Measurements from ENCODE around the gene UGT1A4.

DNA sequence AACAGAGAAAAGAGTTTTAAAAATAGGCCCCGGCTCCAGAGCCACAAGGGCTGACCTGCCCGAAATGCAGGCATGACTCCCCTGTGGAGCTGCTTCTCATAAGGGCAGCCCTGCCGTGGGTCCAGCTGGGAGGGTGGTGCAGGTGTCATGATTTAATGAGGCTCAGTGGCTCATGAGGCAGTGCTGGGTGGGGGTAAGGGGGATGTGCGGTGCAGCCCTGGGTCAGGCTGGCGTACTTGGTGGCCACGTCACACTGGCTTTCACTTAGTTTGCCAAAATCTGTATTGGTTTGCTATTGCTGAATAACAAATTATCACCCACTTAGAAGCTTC lies 102.2 kb downstream of the UGT1A4 start:
- TF ChIP-seq RAD21 (IDR thresholded peaks at IDR 0.05; ENCODE audit: insufficient read depth, low read depth, low read length) (no peak), SUZ12 (IDR thresholded peaks at IDR 0.05; ENCODE audit: unreplicated experiment) (no peak), EP300 (IDR thresholded peaks at IDR 0.05; ENCODE audit: borderline replicate concordance in 1 of 2, control insufficient read depth in 1 of 2, low read depth in 2 of 2, low read length in 2 of 2) (no peak), BHLHE40 (IDR thresholded peaks at IDR 0.05; ENCODE audit: borderline replicate concordance in 1 of 2, low read depth in 2 of 2, low read length in 1 of 2) (no peak), CREM (IDR thresholded peaks at IDR 0.05; ENCODE audit: low read depth) (no peak), SIN3A (IDR thresholded peaks at IDR 0.05; ENCODE audit: low read depth, low read length) (no peak), TCF12 (IDR thresholded peaks at IDR 0.05; ENCODE audit: low read depth, low read length) (no peak)
- TF ChIP-seq, protein P1, sequence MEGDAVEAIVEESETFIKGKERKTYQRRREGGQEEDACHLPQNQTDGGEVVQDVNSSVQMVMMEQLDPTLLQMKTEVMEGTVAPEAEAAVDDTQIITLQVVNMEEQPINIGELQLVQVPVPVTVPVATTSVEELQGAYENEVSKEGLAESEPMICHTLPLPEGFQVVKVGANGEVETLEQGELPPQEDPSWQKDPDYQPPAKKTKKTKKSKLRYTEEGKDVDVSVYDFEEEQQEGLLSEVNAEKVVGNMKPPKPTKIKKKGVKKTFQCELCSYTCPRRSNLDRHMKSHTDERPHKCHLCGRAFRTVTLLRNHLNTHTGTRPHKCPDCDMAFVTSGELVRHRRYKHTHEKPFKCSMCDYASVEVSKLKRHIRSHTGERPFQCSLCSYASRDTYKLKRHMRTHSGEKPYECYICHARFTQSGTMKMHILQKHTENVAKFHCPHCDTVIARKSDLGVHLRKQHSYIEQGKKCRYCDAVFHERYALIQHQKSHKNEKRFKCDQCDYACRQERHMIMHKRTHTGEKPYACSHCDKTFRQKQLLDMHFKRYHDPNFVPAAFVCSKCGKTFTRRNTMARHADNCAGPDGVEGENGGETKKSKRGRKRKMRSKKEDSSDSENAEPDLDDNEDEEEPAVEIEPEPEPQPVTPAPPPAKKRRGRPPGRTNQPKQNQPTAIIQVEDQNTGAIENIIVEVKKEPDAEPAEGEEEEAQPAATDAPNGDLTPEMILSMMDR (IDR thresholded peaks at IDR 0.05 in 2 of 3, conservative IDR thresholded peaks at IDR 0.05 in 1 of 3; ENCODE audit: control insufficient read depth in 2 of 3, extremely low read depth in 1 of 3, insufficient read depth in 1 of 3, low read depth in 3 of 3, low read length in 3 of 3): no peak

All from GM12878 (cell line).